Hypothalamus (tissue), 51 donors: ENCODE data around the gene KLHL36.
A peak's percentile ranks its signal among the peaks of the same experiment; 100 is the strongest.
"Not testable (repeated sequence)": the region's sequence is repeated elsewhere in the genome, so short reads cannot be mapped to it uniquely, and the experiment has no call there.

ENCODE experiments used
- DNase-seq, 51 donors: peaks; one replicate each; lab custom pipeline; 2025; lab: John Stamatoyannopoulos, UW

The KLHL36 gene

DNA sequence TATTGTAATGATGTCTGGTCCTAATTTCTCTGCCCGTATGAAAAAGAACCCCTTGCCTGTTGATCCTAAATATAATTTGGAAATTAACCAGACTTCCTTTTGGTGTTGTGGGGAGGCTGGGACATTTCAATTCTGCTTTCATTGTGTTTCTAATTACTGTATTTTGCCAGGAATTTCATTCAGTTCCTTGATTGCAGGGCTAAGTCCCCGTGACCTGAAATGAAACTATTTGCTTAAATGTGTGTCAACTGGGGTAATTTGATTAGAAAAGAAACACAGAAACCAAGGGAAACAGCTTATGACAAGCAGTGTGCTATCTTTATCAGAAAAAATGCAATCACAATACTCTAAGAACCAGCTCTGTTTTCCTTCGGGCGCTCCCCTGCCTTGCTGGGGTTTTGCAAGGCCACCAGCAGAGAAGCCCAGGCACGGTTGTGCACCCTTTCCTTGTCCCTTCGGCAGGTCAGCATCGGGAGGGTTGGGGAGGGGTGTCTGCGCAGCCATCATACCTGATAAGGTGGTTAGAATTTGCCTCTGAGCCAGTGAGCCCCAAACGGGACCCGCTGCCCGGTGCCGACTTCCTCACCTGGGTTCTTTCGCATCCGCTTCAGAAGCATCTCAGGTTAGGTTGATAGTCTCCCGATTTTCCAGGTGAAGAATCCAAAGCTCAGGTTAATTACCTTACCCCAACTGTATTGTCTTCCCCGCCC lies 19.4 kb downstream of the KLHL36 start:
- DNase-seq, result no peak

DNA sequence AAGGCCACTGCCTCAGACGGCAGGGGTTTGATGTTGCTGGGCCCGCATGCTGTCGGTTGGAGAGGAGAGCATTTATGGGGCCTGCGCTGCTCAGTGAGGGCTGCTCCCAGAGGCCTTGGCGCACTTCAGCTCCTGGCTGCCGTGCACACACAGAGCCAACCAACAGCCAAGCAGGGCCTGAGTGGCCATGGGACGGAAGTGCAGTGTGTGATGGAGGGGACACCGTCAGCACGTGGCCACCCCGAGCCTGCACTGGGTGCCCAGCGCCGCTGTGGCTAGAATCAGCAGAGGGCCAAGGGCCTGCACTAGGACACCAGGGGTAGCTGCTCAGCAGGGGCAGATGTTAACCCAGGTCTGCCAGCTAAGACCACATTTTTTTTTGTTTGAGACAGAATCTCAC lies 21.8 kb downstream of the KLHL36 start:
- DNase-seq, result no peak

DNA sequence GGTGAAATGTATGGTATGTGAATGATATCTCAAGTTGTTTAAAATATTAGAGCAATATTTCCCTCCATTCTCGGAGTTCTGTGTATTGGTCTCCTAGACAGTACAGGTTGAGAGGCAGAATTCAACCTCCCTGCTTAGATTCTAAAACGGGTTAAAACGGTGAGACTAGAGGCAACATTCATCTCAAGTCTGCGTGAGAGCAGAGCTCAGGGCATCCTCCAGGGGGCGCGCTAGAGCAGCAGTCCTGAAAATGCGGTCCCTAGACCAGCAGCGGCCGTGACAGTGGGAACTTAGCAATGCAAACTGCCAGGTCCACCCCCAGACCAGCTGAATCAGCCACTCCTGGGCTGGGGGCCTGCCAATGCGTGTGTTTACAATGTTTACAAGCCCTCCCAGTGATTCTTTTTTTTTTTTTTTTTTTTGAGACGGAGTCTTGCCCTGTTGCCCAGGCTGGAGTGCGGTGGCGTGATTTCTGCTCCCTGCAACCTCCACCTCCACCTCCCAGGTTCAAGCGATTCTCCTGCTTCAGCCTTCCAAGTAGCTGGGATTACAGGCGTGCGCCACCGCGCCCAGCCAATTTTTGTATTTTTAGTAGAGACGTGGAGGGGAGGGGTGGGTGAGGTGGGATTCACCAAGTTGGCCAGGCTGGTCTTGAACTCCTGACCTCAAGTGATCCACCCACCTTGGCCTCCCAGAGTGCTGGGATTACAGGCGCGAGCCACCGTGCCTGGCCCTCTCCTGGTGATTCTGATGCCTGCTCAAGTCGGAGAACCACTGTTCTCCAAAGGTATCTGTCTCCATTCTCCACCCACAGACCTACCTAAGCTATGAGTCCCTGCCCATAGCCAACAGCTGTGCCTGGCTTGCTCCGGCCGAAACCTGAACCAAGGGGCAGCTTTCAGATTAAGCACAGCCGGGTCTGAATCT lies 24.2 kb downstream of the KLHL36 start:
- peak in 42 of 51 donors; percentile 1 to 79 (median 46) for DNase-seq

DNA sequence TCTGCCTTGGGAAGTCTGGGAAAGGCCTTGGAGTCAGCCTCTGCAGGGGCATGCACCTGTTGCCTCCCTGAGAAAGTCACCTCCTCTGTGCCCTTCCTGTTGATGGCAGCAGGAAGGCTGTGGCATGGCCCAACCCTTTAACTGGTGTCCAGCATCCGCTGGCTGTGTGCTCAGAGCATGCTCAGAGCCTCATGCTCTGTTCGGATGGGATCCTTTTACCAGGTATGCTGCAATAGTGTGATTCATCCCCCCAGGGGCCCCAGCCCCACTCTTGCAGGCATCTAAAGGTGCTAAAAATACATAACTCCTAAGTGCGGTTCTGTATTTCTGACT lies 24.9 kb downstream of the KLHL36 start:
- DNase-seq, result no peak

DNA sequence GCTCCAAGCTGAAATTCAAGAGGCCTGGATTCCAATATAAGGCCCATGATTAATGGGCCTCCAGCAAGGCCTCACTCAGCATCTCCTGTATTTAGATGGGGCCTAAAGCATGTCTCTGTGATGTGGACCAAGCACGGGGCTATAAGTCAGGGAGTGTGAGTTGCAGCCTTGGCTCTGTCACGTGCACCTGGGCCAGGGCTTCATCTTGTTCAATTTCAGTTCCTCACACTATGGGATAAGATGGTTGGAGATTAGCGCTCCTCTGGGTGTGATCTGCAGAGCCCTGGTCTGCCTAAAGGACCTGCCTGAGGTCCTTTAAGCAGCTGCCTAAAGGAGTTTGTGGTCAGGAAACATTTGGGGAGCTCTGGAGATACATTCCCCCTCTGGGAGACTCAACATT lies 25.2 kb downstream of the KLHL36 start:
- DNase-seq, result no peak

DNA sequence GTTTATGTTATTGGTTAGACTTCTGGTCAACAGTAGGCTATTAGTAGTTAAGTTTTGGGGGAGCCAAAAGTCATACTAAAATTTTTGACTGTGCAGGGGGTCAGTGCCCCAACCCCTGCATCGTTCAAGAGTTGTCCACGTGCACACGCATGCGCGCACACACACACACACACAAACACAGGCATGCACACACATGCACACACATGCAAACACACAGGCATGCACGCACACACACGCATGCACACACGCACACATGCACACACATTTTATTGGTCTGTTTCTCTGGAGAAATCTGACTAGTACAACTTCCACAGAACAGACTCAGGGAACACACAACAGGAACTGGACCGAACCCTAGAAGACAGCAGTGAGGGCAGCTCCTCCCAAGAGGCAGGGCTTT lies 27.1 kb downstream of the KLHL36 start:
- DNase-seq, result no peak

DNA sequence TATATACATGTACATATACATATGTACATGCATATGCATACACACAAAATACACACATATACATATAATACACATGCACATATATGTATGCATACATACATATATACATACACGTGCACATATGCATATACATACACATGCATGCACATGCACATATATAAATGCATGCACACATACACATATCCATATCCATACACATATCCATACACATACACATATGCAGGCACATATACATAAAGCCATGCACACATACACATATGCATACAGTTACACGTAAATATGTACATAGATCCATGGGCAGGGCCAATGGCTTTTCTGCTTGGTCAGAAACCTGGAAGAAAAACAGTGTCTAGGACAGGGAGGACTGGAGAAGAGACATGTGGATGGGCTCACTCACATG lies 27.6 kb downstream of the KLHL36 start:
- DNase-seq, result no peak

DNA sequence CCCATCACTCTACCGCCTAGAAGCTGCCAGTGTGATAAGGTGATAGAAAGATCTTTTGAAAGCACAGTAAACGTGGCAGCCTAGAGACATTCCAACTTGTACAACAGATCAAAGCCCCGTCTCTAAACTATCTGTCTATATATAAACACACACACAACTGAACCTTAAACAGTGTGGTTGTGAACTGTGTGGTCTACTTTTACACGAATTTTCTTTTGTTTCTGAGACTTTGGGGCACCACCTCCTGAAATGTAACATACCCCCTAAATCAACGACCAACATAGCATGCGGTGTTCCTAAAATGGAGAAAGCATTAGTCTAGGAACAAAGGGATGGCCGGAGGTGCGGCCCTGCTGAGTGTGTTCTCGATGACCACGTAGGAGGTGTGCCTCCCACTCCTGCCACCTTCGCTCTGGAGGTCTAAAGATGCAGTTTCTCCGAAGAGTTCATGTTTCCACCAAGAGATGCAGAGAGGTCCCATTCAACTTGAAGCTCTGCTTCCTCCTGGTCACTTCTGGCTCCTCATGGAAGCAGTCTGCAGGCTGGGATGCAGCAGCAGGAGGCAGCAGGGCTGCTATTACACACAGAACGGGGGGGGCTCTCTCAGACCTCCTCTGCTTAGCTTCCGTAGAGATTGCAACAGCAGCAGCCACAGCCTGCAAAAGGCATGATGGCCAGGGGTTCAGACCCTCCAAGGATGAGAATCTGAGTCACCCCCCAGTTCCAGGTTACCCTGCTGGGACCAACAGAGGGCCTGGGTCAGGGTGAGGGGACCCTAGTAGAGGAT lies 28.9 kb downstream of the KLHL36 start:
- no peak for DNase-seq

DNA sequence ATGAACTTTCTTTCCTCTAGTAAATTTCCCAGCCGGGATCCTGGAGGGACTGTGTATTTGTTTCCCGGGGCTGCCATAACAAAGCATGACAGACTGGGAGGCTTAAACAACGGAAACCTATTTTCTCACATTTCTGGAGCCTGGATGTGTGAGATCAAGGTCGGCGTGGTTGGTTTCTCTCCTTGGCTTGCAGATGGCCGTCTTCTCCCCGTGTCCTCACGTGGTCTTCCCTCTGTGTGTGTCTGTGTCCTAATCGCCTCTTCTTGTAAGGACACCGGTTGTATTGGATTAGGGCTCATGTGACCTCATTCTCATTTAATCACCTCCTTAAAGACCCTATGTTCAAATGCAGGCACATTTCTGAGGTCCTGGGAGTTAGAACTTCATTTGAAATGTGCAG lies 29.5 kb downstream of the KLHL36 start:
- no peak for DNase-seq

DNA sequence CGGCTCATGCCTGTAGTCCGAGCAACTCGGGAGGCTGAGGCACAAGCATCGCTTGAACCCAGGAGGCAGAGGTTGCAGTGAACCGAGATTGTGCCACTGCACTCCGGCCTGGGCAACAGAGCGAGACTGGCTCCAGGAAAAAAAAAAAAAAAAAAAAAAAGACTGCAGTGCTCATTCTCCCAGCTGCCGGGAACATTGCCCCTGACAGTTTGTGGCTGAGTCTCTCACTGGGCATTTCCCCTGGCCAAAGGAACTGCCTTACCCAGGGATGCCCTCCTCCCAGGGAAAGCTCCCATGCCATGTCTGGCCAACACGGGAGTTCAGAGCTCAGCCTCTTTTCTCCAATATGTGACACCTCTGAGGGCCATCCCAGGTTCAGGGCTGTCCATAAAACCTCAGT lies 30.2 kb downstream of the KLHL36 start:
- DNase-seq, result no peak

DNA sequence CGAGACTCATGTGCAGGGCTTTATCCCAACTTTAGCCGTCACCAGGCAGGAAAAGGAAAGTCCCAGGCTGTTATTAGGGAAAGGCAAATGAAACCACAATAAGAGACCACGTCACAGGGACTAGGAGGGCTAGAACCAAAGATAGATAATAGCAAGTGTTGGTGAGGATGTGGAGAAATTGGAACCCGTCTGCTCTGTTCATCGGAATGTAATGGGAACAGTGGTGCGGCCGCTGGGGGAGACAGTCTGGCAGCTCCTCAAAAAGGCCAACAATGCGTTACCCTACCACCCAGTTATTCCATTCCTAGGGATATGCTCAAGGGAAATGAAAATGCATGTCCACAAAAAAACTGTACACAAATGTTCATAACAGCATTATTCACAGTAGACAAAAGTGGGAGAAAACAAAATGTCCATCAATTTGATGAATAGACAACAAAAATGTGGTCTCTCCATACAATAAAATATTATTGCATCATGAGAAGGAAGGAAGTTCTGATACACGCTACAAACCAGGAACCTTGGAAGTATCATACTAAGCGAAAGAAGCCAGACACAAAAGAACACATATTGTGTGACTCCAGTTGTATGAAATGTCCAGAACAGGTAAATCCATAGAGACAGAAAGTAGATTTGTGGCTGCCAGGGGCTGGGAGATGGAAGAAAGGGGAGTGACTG lies 32.0 kb downstream of the KLHL36 start:
- no peak for DNase-seq

DNA sequence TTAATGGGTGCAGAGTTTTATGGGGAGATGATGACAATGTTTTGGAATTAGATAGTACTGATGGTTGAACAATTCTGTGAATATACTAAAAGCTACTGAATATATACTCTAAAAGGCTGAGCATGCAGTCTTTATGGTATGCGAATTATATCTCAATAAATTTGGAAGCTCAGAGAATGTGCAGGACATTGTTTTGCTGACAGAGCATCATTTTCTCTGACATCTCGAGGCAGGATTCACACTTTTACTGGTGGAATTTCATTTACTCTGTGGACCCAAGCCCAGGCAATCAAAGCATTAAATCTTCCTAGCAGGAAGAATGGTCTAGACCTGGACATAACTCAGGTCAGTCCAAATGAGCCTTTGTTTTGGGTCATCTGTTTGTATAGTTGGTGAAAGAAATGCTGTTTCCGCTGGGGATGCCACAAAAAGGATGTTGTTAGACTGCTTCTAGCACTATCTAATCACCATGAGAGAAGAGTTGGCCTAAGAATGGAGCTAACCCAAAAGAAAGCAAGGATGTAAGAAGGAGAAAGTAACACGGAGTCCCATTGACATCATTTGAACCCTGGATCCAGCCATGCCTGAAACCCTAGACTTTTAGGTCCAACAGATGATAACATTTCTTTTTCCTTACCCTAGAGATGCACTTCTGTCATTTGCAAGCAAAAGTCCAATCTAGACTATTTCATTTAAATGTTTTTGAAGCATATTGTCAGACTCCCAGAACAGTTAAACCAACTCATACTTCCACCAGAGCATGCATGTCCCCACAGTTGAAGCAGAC lies 32.7 kb downstream of the KLHL36 start:
- no peak for DNase-seq

DNA sequence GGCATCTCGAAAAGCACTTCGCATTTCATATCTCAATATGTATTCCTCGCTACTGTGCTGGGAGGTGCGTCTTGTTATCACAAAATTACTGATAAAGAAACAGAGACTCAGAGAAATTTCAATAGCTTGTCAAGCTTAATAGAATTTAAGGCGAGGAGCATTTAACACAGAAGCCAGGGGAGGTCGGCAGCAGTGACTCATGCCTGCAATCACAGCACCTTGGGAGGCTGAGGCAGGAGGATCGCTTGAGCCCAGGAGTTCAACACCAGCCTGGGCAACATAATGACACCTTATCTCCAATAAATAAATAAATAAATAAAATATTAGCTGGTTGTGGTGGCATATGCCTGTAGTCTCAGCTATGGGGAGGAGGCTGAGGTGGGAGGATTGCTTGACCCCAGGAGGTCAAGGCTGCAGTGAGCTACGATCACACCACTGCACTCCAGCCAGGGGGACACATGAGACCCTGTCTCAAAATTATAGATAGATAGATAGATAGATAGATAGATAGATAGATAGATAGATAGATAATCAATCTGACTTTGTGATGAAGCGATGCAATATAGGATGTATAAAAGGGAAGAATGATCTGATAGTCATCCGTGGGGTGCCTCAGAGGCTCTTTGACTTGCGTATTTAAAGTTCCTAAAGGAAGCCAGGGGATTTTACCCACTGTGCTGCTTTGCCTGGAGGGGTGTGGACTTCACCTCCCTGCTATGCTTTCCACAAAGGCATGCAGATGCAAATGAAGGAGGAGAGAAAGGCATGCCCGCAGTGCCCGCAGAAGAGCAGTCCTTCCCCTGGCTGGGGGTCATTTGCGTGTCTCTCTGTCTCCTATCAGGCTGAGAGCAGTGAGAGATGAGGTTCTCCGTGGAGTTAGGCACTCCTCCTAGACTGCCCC lies 35.6 kb downstream of the KLHL36 start:
- no peak for DNase-seq

DNA sequence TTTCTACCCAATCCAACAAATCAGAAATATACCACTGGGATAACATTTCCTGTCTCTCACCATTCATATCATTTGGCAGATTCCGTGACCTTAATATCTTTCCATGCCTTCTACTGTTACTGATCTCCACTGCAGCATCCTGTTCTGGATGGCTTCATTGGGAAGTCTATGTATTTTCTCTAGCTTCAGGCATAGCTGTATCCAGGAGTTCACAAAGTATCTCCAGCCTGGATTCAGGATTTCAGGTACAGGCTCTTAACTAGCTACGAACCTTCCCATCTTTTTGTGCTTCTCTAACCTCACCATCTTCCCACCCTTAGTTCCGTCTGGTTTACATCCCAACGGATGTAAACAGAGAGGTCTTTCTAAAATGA lies 36.3 kb downstream of the KLHL36 start:
- DNase-seq, result no peak

DNA sequence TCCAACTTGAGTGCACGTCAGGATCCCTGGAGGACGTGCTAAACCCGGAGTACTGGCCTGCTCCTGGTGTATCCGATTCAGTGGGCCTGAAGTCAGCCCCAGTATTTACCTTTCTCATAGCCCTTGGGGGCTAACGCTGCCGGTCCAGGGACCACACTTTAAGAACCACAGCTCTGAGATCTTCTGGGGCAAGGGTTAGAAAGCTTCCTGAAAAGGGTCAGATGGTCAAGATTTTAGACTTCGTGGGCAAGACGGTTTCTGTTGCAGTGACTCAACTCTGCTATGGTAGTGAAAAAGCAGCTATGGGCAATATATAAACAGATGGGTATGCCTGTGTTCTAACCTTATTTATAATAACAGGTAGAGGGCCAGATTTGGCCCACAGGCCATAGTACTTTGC lies 36.9 kb downstream of the KLHL36 start:
- DNase-seq, result no peak

DNA sequence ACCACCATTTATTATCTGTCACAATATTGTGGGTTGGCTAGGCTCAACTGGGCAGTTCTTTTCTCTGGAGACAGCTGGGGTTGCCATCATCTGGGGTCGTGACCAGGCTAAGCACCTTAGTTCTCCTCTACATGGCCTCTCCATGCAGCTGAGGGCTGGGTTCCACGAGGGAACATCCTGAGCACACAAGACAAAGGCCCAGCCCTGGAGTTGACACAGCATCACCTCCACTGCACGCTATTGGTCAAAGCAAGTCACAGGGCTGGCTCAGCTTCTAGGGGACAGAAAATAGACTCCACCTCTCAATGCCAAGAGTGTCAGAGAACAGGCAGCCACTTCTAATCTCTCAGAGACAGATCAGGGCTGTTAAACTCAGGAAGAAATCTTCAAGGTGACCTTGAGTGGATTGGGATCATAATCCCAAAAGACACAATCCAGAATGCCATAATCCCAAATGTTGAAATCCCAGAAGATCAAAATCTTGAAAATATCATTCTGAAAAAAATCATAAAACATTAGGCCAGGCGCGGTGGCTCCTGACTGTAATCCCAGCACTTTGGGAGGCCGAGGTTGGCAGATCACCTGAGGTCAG lies 38.5 kb downstream of the KLHL36 start:
- no peak for DNase-seq

DNA sequence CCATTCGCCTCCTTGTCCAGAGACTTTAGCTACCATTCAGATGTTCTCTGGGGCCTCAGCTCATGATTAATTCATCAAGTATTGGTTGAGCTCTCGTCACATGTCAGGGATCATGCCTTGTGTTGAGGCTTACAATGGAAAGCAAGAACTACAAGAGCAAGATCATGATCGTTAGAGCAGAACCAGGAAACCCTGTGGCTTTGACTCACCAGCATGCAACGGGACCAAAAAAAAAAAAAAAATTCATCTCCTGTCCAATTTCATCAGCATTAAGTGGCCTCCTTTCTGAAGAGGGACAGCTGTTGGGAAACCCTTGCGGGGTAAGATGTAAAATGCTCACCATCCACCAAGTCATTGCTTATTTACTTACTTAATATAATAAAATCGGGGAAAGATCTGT lies 39.4 kb downstream of the KLHL36 start:
- no peak for DNase-seq

DNA sequence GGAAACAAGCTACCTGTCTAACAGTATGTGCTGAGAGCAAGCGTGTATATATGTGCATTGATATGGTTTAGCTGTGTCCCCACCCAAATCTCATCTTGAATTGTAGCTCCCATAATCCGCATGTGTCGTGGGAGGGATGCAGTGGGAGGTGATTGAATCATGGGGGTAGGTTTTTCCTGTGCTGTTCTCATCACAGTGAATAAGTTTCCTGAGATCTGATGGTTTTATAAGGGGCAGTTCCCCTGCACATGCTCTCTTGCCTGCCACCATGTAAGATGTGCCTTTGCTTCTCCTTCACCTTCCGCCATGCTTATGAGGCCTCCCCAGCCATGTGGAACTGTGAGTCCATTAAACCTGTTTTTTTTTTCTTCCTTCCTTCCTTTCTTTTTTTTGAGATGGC lies 39.9 kb downstream of the KLHL36 start:
- not testable (repeated sequence) for DNase-seq

DNA sequence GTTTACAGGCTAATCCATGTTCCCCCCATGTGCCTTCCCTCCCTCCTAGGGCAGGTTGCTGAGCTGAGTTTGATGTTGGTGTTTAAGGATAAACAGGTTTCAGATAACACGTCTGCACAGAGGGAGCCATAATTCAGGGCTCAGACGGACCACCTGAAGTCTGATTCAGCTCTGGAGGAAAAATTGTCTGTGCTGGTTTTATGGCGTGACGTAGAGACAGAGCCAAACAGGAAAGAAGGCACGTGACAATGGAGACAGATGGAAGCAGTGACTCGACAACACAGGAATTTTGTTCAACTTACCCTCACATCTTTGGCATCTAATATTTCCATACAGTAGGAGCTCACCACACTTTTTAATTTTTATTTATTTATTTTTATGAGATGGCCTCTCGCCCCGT lies 40.8 kb downstream of the KLHL36 start:
- DNase-seq, result no peak
